ENCODE results near the gene WDR38. TPM values are rescaled to one million over a fixed set of nuclear protein-coding genes. Genes with fewer than 3 reads are reported as not detected.

Gene WDR38
- total and polyA plus RNA-seq, 9 of the 15 experiments (the other 6 are each of a cell fraction or from before 2014, with no cell fraction given): not detected

DNA sequence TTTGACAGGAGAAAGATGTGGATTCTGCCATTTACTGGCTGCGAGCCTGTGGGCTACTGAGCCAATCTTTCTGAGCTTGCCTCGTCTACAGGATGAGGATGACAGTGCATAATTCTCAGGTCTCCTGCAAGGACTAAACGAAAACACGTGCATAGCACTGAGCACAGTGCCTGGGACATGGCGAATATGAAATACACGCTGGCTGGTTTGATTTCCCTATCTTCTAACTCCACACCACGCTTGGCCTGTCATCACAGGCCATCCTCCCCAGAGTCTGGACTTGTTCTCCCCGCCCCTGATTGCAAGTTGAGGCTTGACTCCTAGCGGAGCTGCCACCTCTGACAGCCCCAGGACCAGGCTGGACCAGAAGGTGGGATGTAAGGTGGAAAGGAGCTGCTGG is 46.6 kb downstream of the WDR38 start (continued):
- TF ChIP-seq ELF4 (CRISPR knock-in tag; IDR thresholded peaks at IDR 0.05): no peak
- peak; percentile 59 for TF ChIP-seq GATA2 (CRISPR knock-in tag; IDR thresholded peaks at IDR 0.05)
- TF ChIP-seq, protein P1, sequence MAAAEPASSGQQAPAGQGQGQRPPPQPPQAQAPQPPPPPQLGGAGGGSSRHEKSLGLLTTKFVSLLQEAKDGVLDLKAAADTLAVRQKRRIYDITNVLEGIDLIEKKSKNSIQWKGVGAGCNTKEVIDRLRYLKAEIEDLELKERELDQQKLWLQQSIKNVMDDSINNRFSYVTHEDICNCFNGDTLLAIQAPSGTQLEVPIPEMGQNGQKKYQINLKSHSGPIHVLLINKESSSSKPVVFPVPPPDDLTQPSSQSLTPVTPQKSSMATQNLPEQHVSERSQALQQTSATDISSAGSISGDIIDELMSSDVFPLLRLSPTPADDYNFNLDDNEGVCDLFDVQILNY (CRISPR knock-in tag; IDR thresholded peaks at IDR 0.05): no peak; the same call in 1 of the 2 replicates
- peak in 1 of 2 experiments; percentile 75; a peak in 2 of 4 replicates for TF ChIP-seq HDAC1 (IDR thresholded peaks at IDR 0.05)
- no peak for TF ChIP-seq TBL1XR1 (IDR thresholded peaks at IDR 0.05; ENCODE audit: low read length in 2 of 2)
- TF ChIP-seq, protein P2, sequence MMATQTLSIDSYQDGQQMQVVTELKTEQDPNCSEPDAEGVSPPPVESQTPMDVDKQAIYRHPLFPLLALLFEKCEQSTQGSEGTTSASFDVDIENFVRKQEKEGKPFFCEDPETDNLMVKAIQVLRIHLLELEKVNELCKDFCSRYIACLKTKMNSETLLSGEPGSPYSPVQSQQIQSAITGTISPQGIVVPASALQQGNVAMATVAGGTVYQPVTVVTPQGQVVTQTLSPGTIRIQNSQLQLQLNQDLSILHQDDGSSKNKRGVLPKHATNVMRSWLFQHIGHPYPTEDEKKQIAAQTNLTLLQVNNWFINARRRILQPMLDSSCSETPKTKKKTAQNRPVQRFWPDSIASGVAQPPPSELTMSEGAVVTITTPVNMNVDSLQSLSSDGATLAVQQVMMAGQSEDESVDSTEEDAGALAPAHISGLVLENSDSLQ (IDR thresholded peaks at IDR 0.05): peak; percentile 16; the same call in 1 of the 2 replicates
- no peak for TF ChIP-seq CBFB (CRISPR knock-in tag; IDR thresholded peaks at IDR 0.05)
- TF ChIP-seq BHLHE40 (IDR thresholded peaks at IDR 0.05; ENCODE audit: low read length): peak; percentile 96
- TF ChIP-seq SMARCA5 (IDR thresholded peaks at IDR 0.05): no peak
- no peak for TF ChIP-seq GTF2F1 (IDR thresholded peaks at IDR 0.05; ENCODE audit: low read depth, low read length)
- TF ChIP-seq U2AF2 (optimal IDR thresholded peaks at IDR 0.05; ENCODE audit: low read depth, low read length): no peak
- TF ChIP-seq ZNF699 (CRISPR knock-in tag; IDR thresholded peaks at IDR 0.05; ENCODE audit: insufficient replicate concordance): no peak
- TF ChIP-seq TFE3 (CRISPR knock-in tag; IDR thresholded peaks at IDR 0.05): no peak
- no peak for TF ChIP-seq ZC3H11A (IDR thresholded peaks at IDR 0.05; ENCODE audit: low read depth, low read length)
- no peak for TF ChIP-seq BACH1 (tag; IDR thresholded peaks at IDR 0.05)
- no peak for TF ChIP-seq FOXP4 (CRISPR knock-in tag; IDR thresholded peaks at IDR 0.05; ENCODE audit: borderline replicate concordance)
- no peak for TF ChIP-seq STAT5B (CRISPR knock-in tag; IDR thresholded peaks at IDR 0.05)
- no peak for TF ChIP-seq TAF15 (IDR thresholded peaks at IDR 0.05; ENCODE audit: low read depth, low read length)
- TF ChIP-seq ZC3H4 (CRISPR knock-in tag; IDR thresholded peaks at IDR 0.05; ENCODE audit: borderline replicate concordance): no peak
- no peak for TF ChIP-seq ZSCAN32 (CRISPR knock-in tag; IDR thresholded peaks at IDR 0.05)
- TF ChIP-seq, protein P3, sequence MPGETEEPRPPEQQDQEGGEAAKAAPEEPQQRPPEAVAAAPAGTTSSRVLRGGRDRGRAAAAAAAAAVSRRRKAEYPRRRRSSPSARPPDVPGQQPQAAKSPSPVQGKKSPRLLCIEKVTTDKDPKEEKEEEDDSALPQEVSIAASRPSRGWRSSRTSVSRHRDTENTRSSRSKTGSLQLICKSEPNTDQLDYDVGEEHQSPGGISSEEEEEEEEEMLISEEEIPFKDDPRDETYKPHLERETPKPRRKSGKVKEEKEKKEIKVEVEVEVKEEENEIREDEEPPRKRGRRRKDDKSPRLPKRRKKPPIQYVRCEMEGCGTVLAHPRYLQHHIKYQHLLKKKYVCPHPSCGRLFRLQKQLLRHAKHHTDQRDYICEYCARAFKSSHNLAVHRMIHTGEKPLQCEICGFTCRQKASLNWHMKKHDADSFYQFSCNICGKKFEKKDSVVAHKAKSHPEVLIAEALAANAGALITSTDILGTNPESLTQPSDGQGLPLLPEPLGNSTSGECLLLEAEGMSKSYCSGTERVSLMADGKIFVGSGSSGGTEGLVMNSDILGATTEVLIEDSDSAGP (CRISPR knock-in tag; IDR thresholded peaks at IDR 0.05): no peak
- no peak for TF ChIP-seq ZFP30 (CRISPR knock-in tag; IDR thresholded peaks at IDR 0.05; ENCODE audit: borderline replicate concordance)
- no peak for TF ChIP-seq ZNF785 (CRISPR knock-in tag; IDR thresholded peaks at IDR 0.05)

All from K562 (cell line).